ENCODE measurements around the gene LRRC23. TPM values are rescaled to one million over a fixed set of nuclear protein-coding genes. Genes with fewer than 3 reads are reported as not detected.

Gene LRRC23
- total and polyA plus RNA-seq, 2 of the 13 experiments (the other 11 are each of a cell fraction or from before 2014, with no cell fraction given): 6.0 to 7.8 TPM

- no TSS peak for BruUV-seq (replicated peaks)
- ATAC-seq: no peak
- no peaks in the 10 kb centered on the region; a peak in 1 of 5 replicates for H3K27me3 ChIP-seq (ENCODE audit: control insufficient read depth in 1 of 2, insufficient read depth in 2 of 2, low read length in 2 of 2)
- DNase-seq (ENCODE audit: low spot score): no peak
- no peak overlapping the region for H3K27ac ChIP-seq (ENCODE audit: extremely low read length, insufficient read depth, low read length)
- 96% methylated on average over 7 of the region's 11 CpGs for WGBS (ENCODE audit: low lambda C conversion rate)
- H3K4me3 ChIP-seq (replicated peaks in 1 of 3; ENCODE audit: insufficient read depth in 1 of 3, low read depth in 2 of 3, low read length in 3 of 3): no peak overlapping the region
- peaks cover 9% of the 10 kb centered on the region for H3K4me1 ChIP-seq (ENCODE audit: insufficient read depth, low read length)
- peaks cover 7% of the 10 kb centered on the region for H3K79me2 ChIP-seq (ENCODE audit: insufficient read depth, low read length)
- peaks cover 2% of the 10 kb centered on the region for H4K20me1 ChIP-seq (ENCODE audit: insufficient read depth, low read length)
- H3K36me3 ChIP-seq (replicated peaks in 1 of 2; ENCODE audit: control insufficient read depth in 1 of 2, insufficient read depth in 2 of 2, low read length in 2 of 2): peaks cover 34 to 65% of the 10 kb centered on the region in 2 experiments
- intact Hi-C loops (cut with micrococcal nuclease; ENCODE audit: unreplicated experiment) (no loop called here), in situ Hi-C loops (cut with HindIII; ENCODE audit: extremely low pct_ligation_motif_present, low pct_unique_long_range_greater_than_20kb) (no loop called here)
- no peak overlapping the region for H3K4me2 ChIP-seq (ENCODE audit: low read depth, low read length)
- H3K9ac ChIP-seq (ENCODE audit: insufficient read depth, low read depth, low read length): no peak overlapping the region
- H2AFZ ChIP-seq (ENCODE audit: low read length): no peak overlapping the region
- POLR2A ChIA-PET: no interaction called here
- TF ChIP-seq POLR2AphosphoS2 (IDR thresholded peaks at IDR 0.05; ENCODE audit: low read depth, low read length) (no peak), ZNF337 (CRISPR knock-in tag; IDR thresholded peaks at IDR 0.05; ENCODE audit: borderline replicate concordance, low read depth) (no peak), CHD2 (IDR thresholded peaks at IDR 0.05; ENCODE audit: low read depth, low read length) (no peak)
- FAIRE-seq: no peak
- H3K9me3 ChIP-seq (ENCODE audit: low read length): no peaks in the 10 kb centered on the region
- CTCF ChIA-PET (ENCODE audit: low intra/inter-chr PET ratio, low total read pairs): no interaction called here
Observed at GRCh38 chr12:6863033-6863432, 41.6 kb upstream of the LRRC23 start.

- peaks cover 9% of the 10 kb centered on the region for H4K20me1 ChIP-seq (ENCODE audit: insufficient read depth, low read length)
- no peaks in the 10 kb centered on the region for H3K9me3 ChIP-seq (ENCODE audit: low read length)
- H3K4me3 ChIP-seq (replicated peaks in 1 of 3; ENCODE audit: insufficient read depth in 1 of 3, low read depth in 2 of 3, low read length in 3 of 3): no peak overlapping the region
- in situ Hi-C loops (cut with HindIII; ENCODE audit: extremely low pct_ligation_motif_present, low pct_unique_long_range_greater_than_20kb): no loop called here
- 99% methylated on average over 9 of the region's 16 CpGs for WGBS (ENCODE audit: low lambda C conversion rate)
- ATAC-seq (no peak), DNase-seq (ENCODE audit: low spot score) (no peak), FAIRE-seq (no peak)
- no peak overlapping the region for H3K27ac ChIP-seq (ENCODE audit: extremely low read length, insufficient read depth, low read length)
- peaks cover 29 to 57% of the 10 kb centered on the region in 2 experiments for H3K36me3 ChIP-seq (replicated peaks in 1 of 2; ENCODE audit: control insufficient read depth in 1 of 2, insufficient read depth in 2 of 2, low read length in 2 of 2)
- no peak overlapping the region for H3K4me2 ChIP-seq (ENCODE audit: low read depth, low read length)
- peaks cover 11% of the 10 kb centered on the region for H3K4me1 ChIP-seq (ENCODE audit: insufficient read depth, low read length)
- intact Hi-C loops (cut with micrococcal nuclease; ENCODE audit: unreplicated experiment): no loop called here
- no peak overlapping the region for H2AFZ ChIP-seq (ENCODE audit: low read length)
- ChIA-PET CTCF (ENCODE audit: low intra/inter-chr PET ratio, low total read pairs) (no interaction called here), POLR2A (interaction anchor here (6.0 kb wide), 1 partner anchor 10 kb away, joined by 132 read pairs; the partner anchor contains the start of genes CDCA3 and USP5)
- no peaks in the 10 kb centered on the region; a peak in 1 of 5 replicates for H3K27me3 ChIP-seq (ENCODE audit: control insufficient read depth in 1 of 2, insufficient read depth in 2 of 2, low read length in 2 of 2)
- peaks cover 14% of the 10 kb centered on the region for H3K79me2 ChIP-seq (ENCODE audit: insufficient read depth, low read length)
- no peak overlapping the region for H3K9ac ChIP-seq (ENCODE audit: insufficient read depth, low read depth, low read length)
- no TSS peak for BruUV-seq (replicated peaks)
- TF ChIP-seq ADNP (CRISPR knock-in tag; IDR thresholded peaks at IDR 0.05) (no peak), ZSCAN5A (CRISPR knock-in tag; IDR thresholded peaks at IDR 0.05; ENCODE audit: borderline replicate concordance) (no peak), SUZ12 (IDR thresholded peaks at IDR 0.05; ENCODE audit: low read depth, low read length) (no peak), PRMT3 (CRISPR knock-in tag; IDR thresholded peaks at IDR 0.05; ENCODE audit: borderline replicate concordance, low read depth) (no peak), SPEN (CRISPR knock-in tag; IDR thresholded peaks at IDR 0.05; ENCODE audit: low read depth) (no peak), HNRNPH1 (optimal IDR thresholded peaks at IDR 0.05; ENCODE audit: low read depth, low read length) (no peak), ZNF451 (CRISPR knock-in tag; IDR thresholded peaks at IDR 0.05) (no peak), ATF2 (CRISPR knock-in tag; IDR thresholded peaks at IDR 0.05) (no peak), ZNF101 (CRISPR knock-in tag; IDR thresholded peaks at IDR 0.05; ENCODE audit: borderline replicate concordance, low read depth) (no peak), NR2F2 (IDR thresholded peaks at IDR 0.05; ENCODE audit: borderline replicate concordance, low read depth) (no peak), NCOR1 (IDR thresholded peaks at IDR 0.05; ENCODE audit: borderline replicate concordance, low read length) (no peak), NR0B2 (CRISPR knock-in tag; IDR thresholded peaks at IDR 0.05) (no peak)
Observed at GRCh38 chr12:6863586-6864321, 40.9 kb upstream of the LRRC23 start.
